ENCODE measurements around the gene CREB5.

- no peak for TF ChIP-seq CTCF (IDR thresholded peaks at IDR 0.05 in 8 of 11, conservative IDR thresholded peaks at IDR 0.05 in 3 of 11)
- TF ChIP-seq POLR2A (IDR thresholded peaks at IDR 0.05): no peak
These were observed 120.9 kb downstream of the CREB5 start for GRCh38 chr7:28533267-28533666.

Measured in spleen (tissue), 7 donors.